HK-2 (cell line): ENCODE data around the gene RNASEH2C.
"Not testable (repeated sequence)": the region's sequence is repeated elsewhere in the genome, so short reads cannot be mapped to it uniquely, and the experiment has no call there.

Source experiments
- DNase-seq: peaks from one replicate; pipeline ENCODE4 v3.0.0-alpha.2; 2018; ENCODE audit not compliant: unreplicated experiment

The RNASEH2C gene

GRCh38 chr11:65683480-65683879, 37.1 kb downstream of the RNASEH2C start:
- DNase-seq, result not testable (repeated sequence)

- no peak for DNase-seq
Measured at GRCh38 chr11:65680192-65680743, 40.3 kb downstream of the RNASEH2C start.

DNA sequence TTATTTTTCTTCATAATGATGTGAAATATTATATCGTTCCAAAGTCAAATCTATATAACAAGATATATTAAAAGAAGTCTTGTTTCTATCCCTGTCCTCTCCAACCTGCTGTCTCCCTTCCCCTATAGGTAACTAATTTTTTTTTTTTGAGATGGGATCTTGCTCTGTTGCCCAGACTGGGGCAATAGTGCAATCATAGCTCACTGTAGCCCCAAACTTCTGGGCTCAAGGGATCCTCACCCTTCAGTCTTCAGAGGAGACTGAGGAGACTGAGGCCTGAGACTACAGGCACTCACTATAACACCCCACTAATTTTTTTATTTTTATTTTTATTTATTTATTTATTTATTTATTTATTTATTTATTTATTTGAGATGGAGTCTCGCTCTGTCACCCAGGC, 47.6 kb downstream of the RNASEH2C start:
- DNase-seq, result no peak

- no peak for DNase-seq
Measured at GRCh38 chr11:65672180-65672860, 48.3 kb downstream of the RNASEH2C start.
